GM19193 (cell line): ENCODE results near the gene ERCC2.

Experiments
- POLR2A ChIP-seq: IDR thresholded peaks from 4 replicates; pipeline ENCODE4 v1.6.1; 2011; ENCODE audit not compliant: insufficient read depth, insufficient read length; ENCODE audit errors: extremely low read depth

ERCC2 gene

GRCh38 chr19:45333609-45334303 is 36.6 kb downstream of the ERCC2 start:
- TF ChIP-seq POLR2A: no peak

GRCh38 chr19:45331411-45331810 is 39.0 kb downstream of the ERCC2 start:
- TF ChIP-seq POLR2A: no peak

GRCh38 chr19:45327404-45328143 is 42.8 kb downstream of the ERCC2 start:
- TF ChIP-seq POLR2A: no peak

GRCh38 chr19:45324349-45324907 is 45.9 kb downstream of the ERCC2 start:
- TF ChIP-seq POLR2A: no peak

- TF ChIP-seq POLR2A: no peak
These were observed 46.7 kb downstream of the ERCC2 start for GRCh38 chr19:45323671-45324081.

- TF ChIP-seq POLR2A: no peak
These were observed 47.6 kb downstream of the ERCC2 start, which contains the start of gene CKM for GRCh38 chr19:45322744-45323281. CKM (minus strand) TSS chr19:45322875; CDS start chr19:45319713, 3,162 bp downstream.

- no peak for TF ChIP-seq POLR2A
These were observed 48.1 kb downstream of the ERCC2 start for GRCh38 chr19:45322311-45322710.

- TF ChIP-seq POLR2A: no peak
These were observed 48.5 kb downstream of the ERCC2 start for GRCh38 chr19:45321848-45322247.

- TF ChIP-seq POLR2A: no peak
These were observed 49.2 kb downstream of the ERCC2 start for GRCh38 chr19:45320997-45321775.

- TF ChIP-seq POLR2A: no peak
These were observed 55.1 kb downstream of the ERCC2 start for GRCh38 chr19:45315304-45315703.

GRCh38 chr19:45314708-45315245 is 55.6 kb downstream of the ERCC2 start:
- no peak for TF ChIP-seq POLR2A

- TF ChIP-seq POLR2A: no peak
These were observed 58.8 kb downstream of the ERCC2 start for GRCh38 chr19:45311621-45312020.

- no peak for TF ChIP-seq POLR2A
These were observed 63.0 kb downstream of the ERCC2 start for GRCh38 chr19:45307361-45307760.

- no peak for TF ChIP-seq POLR2A
These were observed 63.8 kb downstream of the ERCC2 start for GRCh38 chr19:45306518-45307027.
